Endothelial cell (in vitro differentiated cells): ENCODE measurements around the gene C10orf143. TPM values are rescaled to one million over a fixed set of nuclear protein-coding genes. Genes with fewer than 3 reads are reported as not detected.
"Not testable (repeated sequence)": the region's sequence is repeated elsewhere in the genome, so short reads cannot be mapped to it uniquely, and the experiment has no call there.

ENCODE experiments used
- DNase-seq: peaks from one replicate; pipeline ENCODE4 v3.0.0; 2021; ENCODE audit warnings: low spot score
- H3K27ac Mint-ChIP-seq: one replicate; pipeline ENCODE4 v1.8.0; 2021; ENCODE audit warnings: mixed read lengths, inconsistent platforms; ENCODE audit not compliant: unreplicated experiment
- H3K27me3 Mint-ChIP-seq: one replicate; pipeline ENCODE4 v1.8.0; 2021; ENCODE audit warnings: mild to moderate bottlenecking, moderate library complexity, mixed read lengths, inconsistent platforms; ENCODE audit not compliant: unreplicated experiment
- H3K36me3 Mint-ChIP-seq: one replicate; pipeline ENCODE4 v1.8.0; 2021; ENCODE audit warnings: mild to moderate bottlenecking, low read depth, mixed read lengths, inconsistent platforms; ENCODE audit not compliant: unreplicated experiment
- H3K4me1 Mint-ChIP-seq: one replicate; pipeline ENCODE4 v1.8.0; 2021; ENCODE audit warnings: mild to moderate bottlenecking, mixed read lengths, inconsistent platforms; ENCODE audit not compliant: unreplicated experiment
- H3K4me3 Mint-ChIP-seq: one replicate; pipeline ENCODE4 v1.8.0; 2021; ENCODE audit warnings: mild to moderate bottlenecking, mixed read lengths, inconsistent platforms; ENCODE audit not compliant: unreplicated experiment
- H3K9me3 Mint-ChIP-seq: one replicate; pipeline ENCODE4 v1.8.0; 2021; ENCODE audit warnings: mixed read lengths, inconsistent platforms; ENCODE audit not compliant: unreplicated experiment
- total RNA-seq: library from RNA; stranded (reverse); fragmentation: NEBNext Ultra II Directional; extraction: Animal tissue kit (Norgen Biotek cat#: 25700); gene quantifications from one replicate; pipeline ENCODE4 v1.2.1, GENCODE V29; 2021; ENCODE audit not compliant: unreplicated experiment
- TF ChIP-seq, protein P1 (sequence below): fragments of 200-600 bp; sonication (generic); IDR thresholded peaks from one replicate; pipeline ENCODE4 v1.5.0; 2021; ENCODE audit warnings: antibody characterized with exemption; ENCODE audit not compliant: unreplicated experiment

The C10orf143 gene
- total RNA-seq, 1 donor from 2014 or later = 3.4 TPM

- Mint-ChIP-seq H3K9me3 (no peaks in the 10 kb centered on the region), H3K4me1 (no peaks in the 10 kb centered on the region), H3K27me3 (peaks cover 17% of the 10 kb centered on the region), H3K36me3 (no peaks in the 10 kb centered on the region), H3K4me3 (no peak overlapping the region), H3K27ac (no peak overlapping the region)
- DNase-seq = no peak
- TF ChIP-seq, protein P1, sequence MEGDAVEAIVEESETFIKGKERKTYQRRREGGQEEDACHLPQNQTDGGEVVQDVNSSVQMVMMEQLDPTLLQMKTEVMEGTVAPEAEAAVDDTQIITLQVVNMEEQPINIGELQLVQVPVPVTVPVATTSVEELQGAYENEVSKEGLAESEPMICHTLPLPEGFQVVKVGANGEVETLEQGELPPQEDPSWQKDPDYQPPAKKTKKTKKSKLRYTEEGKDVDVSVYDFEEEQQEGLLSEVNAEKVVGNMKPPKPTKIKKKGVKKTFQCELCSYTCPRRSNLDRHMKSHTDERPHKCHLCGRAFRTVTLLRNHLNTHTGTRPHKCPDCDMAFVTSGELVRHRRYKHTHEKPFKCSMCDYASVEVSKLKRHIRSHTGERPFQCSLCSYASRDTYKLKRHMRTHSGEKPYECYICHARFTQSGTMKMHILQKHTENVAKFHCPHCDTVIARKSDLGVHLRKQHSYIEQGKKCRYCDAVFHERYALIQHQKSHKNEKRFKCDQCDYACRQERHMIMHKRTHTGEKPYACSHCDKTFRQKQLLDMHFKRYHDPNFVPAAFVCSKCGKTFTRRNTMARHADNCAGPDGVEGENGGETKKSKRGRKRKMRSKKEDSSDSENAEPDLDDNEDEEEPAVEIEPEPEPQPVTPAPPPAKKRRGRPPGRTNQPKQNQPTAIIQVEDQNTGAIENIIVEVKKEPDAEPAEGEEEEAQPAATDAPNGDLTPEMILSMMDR = no peak
Observed at GRCh38 chr10:130025811-130026485, 84.7 kb downstream of the C10orf143 start.

- no peaks in the 10 kb centered on the region for H3K36me3 Mint-ChIP-seq
- peaks cover 17% of the 10 kb centered on the region for H3K27me3 Mint-ChIP-seq
- no peaks in the 10 kb centered on the region for H3K4me1 Mint-ChIP-seq
- TF ChIP-seq, protein P1 = no peak
- no peak for DNase-seq
- no peak overlapping the region for H3K27ac Mint-ChIP-seq
- no peak overlapping the region for H3K4me3 Mint-ChIP-seq
- no peaks in the 10 kb centered on the region for H3K9me3 Mint-ChIP-seq
Observed at GRCh38 chr10:130025326-130025725, 85.3 kb downstream of the C10orf143 start.

DNA sequence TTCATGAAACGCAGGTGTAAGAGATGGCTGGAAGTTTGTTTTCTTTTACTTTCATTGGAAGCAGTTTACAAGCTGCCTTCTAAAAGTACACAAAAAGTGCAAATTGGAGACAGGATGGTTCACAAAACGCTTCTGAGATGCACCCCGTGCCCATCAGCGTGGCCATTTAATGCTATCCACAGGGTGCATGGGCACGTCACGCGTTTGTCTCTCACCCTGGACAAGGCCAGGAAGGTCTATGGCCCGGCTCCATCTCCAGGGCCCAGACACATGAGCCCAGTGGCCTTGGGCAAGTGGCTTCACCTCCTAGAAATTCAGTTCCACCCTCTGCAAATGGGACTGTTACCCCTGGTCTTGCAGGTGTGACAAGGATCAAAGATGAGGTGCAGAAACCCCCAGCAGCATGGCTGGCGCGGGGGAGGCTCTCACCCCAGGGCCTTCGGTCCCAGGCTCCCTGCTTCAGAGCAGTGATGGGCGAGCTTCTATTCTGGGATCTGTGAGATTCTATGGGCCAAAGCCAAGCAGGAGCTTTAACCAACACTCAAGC is 85.8 kb downstream of the C10orf143 start:
- H3K4me1 Mint-ChIP-seq = no peaks in the 10 kb centered on the region
- no peak overlapping the region for H3K27ac Mint-ChIP-seq
- H3K27me3 Mint-ChIP-seq = peaks cover 17% of the 10 kb centered on the region
- H3K36me3 Mint-ChIP-seq = no peaks in the 10 kb centered on the region
- H3K4me3 Mint-ChIP-seq = no peak overlapping the region
- no peak for DNase-seq
- no peaks in the 10 kb centered on the region for H3K9me3 Mint-ChIP-seq
- TF ChIP-seq, protein P1 = no peak

- not testable (repeated sequence) for H3K36me3 Mint-ChIP-seq, H3K9me3 Mint-ChIP-seq
Observed at GRCh38 chr10:130024326-130024725, 86.3 kb downstream of the C10orf143 start.

DNA sequence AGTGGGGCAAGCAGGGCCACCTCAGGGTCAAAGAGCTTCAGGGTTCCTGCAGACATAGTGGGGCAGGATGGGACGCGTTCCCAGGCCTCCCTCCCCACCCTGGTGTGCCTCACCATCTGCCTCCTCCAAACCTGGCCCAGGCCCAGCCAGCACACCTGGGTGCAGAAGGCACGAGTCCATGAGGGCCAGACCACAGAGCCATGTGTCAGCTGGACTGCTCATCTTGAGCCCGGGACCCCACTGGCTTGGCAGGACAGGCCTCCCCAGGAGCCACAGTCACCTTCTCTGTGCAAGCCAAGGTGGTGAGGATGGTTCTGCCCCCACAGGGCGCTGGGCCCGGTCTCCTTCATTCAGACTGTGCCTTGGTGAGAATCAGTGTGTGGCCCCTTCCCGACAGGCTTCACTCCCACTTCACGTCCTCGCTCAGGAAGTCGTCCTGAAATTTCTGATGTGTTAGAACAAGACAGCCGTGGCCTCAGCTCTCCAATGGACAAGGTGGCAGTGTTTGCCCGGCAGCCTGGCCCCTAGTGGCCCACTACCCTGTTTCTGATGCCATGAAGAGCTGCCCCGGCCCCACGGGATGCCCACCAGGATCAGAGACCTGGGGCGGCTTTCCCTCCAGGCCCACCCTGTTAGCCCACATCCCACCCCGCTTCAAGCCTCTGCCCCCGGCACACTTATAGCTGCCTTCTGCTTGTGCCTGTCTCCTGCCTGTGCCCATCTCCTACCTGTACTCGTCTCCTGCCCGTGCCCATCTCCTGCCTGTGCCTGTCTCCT is 87.0 kb downstream of the C10orf143 start:
- no peaks in the 10 kb centered on the region for H3K36me3 Mint-ChIP-seq
- TF ChIP-seq, protein P1 = no peak
- no peak overlapping the region for H3K27ac Mint-ChIP-seq
- H3K4me3 Mint-ChIP-seq = no peak overlapping the region
- no peaks in the 10 kb centered on the region for H3K9me3 Mint-ChIP-seq
- no peaks in the 10 kb centered on the region for H3K4me1 Mint-ChIP-seq
- no peak for DNase-seq
- peaks cover 16% of the 10 kb centered on the region for H3K27me3 Mint-ChIP-seq

More at GRCh38 chr10:130024326-130024725, 86.3 kb downstream of the C10orf143 start:
- H3K4me1 Mint-ChIP-seq, H3K4me3 Mint-ChIP-seq, H3K27ac Mint-ChIP-seq, DNase-seq: not testable (repeated sequence)
- peaks cover 17% of the 10 kb centered on the region for H3K27me3 Mint-ChIP-seq
